Naive B cell (primary cell): ENCODE data around the gene DOCK10. TPM values are rescaled to one million over a fixed set of nuclear protein-coding genes. Genes with fewer than 3 reads are reported as not detected.
A peak's percentile ranks its signal among the peaks of the same experiment; 100 is the strongest.

ENCODE experiments used
- ATAC-seq, 2 donors: fragments of 150-1000 bp; cut with Tn5 transposase; 2 replicates each; pipeline ENCODE4 v1.10.0; 2021; ENCODE audit warnings: low read depth in 2 of 2, mild to moderate bottlenecking in 2 of 2, moderate library complexity in 2 of 2
- DNase-seq: peaks from one replicate; pipeline ENCODE4 v3.0.0; 2022
- H3K27ac Mint-ChIP-seq, 6 donors: one replicate each; pipeline ENCODE4 v1.8.0; 2020 to 2022; ENCODE audit warnings: mild to moderate bottlenecking in 6 of 6, mixed read lengths in 6 of 6, moderate library complexity in 5 of 6, inconsistent platforms in 2 of 6
- H3K27me3 Mint-ChIP-seq, 3 donors: one replicate each; pipeline ENCODE4 v1.8.0; 2021 to 2022; ENCODE audit warnings: mixed read lengths in 3 of 3, mild to moderate bottlenecking in 1 of 3
- H3K36me3 Mint-ChIP-seq, 2 donors: one replicate each; pipeline ENCODE4 v1.8.0; 2020 to 2022; ENCODE audit warnings: mixed read lengths in 2 of 2, inconsistent platforms in 1 of 2, mild to moderate bottlenecking in 1 of 2
- H3K4me1 Mint-ChIP-seq, 3 donors: one replicate each; pipeline ENCODE4 v1.8.0; 2020 to 2022; ENCODE audit warnings: mixed read lengths in 3 of 3, inconsistent platforms in 1 of 3, mild to moderate bottlenecking in 1 of 3, moderate library complexity in 1 of 3
- H3K4me3 Mint-ChIP-seq, 8 donors: one replicate each; pipeline ENCODE4 v1.8.0; 2020 to 2022; ENCODE audit warnings: mild to moderate bottlenecking in 8 of 8, mixed read lengths in 8 of 8, moderate library complexity in 8 of 8, inconsistent platforms in 2 of 8
- H3K9me3 Mint-ChIP-seq, 7 donors: one replicate each; pipeline ENCODE4 v1.8.0; 2020 to 2022; ENCODE audit warnings: mixed read lengths in 7 of 7, mild to moderate bottlenecking in 5 of 7, inconsistent platforms in 2 of 7, moderate library complexity in 1 of 7
- polyA plus RNA-seq, 6 donors: library from polyadenylated mRNA; unstranded; fragments of 300-500 nt; fragmentation: Illumina TruSeq; gene quantifications; one replicate each; pipeline ENCODE4 v1.2.3, GENCODE V29; 2021; ENCODE audit warnings: low read depth in 6 of 6

DOCK10 gene
- polyA plus RNA-seq = 10 to 100 TPM; 18.4 to 29.9 (median 21.6) TPM

GRCh38 chr2:225041851-225042799 is at the start of gene DOCK10:
Gene DOCK10, minus strand, starts transcription at chr2:225042468. Its CDS starts 94 bp downstream, at chr2:225042374.
- Mint-ChIP-seq H3K4me1 (peaks cover 39 to 54% (median 42%) of the 10 kb centered on the region in 3 donors), H3K9me3 (no peaks in the 10 kb centered on the region), H3K27me3 (peaks cover 8 to 23% (median 12%) of the 10 kb centered on the region in 3 donors), H3K36me3 (no peaks in the 10 kb centered on the region), H3K27ac (peak within 1 kb of the TSS; percentile 96 to 99 (median 98)), H3K4me3 (peak within 1 kb of the TSS; percentile 95 to 100 (median 98))
- DNase-seq (peak; percentile 60), ATAC-seq (peak; percentile 45 to 48)

DNA sequence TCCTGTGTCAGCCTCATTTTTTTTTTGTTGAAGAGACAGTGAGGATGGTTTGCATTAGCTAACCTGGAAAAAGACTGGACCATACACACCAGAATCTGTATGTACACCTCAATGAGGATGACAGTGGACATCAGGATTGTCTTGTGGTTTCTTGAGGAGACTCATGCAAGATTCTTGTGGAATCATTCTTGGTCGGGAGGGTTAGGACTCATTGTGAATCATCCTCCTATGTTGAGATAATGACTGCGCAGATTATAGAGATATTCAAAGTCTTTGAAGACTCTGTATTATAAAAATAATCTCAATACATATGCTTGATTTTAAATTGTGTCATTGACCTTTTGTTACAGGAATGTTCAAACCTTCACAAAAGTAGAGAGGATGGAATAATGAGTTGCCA is 49.1 kb upstream of the DOCK10 start:
- Mint-ChIP-seq H3K4me1 (no peaks in the 10 kb centered on the region), H3K27ac (no peak overlapping the region), H3K4me3 (no peak overlapping the region), H3K27me3 (peaks cover 13 to 26% (median 20%) of the 10 kb centered on the region in 3 donors), H3K9me3 (peaks cover 0 to 6% (median 4%) of the 10 kb centered on the region in 7 donors), H3K36me3 (no peaks in the 10 kb centered on the region)
- no peak for ATAC-seq
- no peak for DNase-seq

GRCh38 chr2:225090746-225091145 is 48.5 kb upstream of the DOCK10 start:
- Mint-ChIP-seq H3K27me3 (peaks cover 13 to 26% (median 20%) of the 10 kb centered on the region in 3 donors), H3K4me3 (no peak overlapping the region), H3K9me3 (peaks cover 0 to 6% (median 4%) of the 10 kb centered on the region in 7 donors), H3K4me1 (no peaks in the 10 kb centered on the region), H3K36me3 (no peaks in the 10 kb centered on the region), H3K27ac (no peak overlapping the region)
- DNase-seq = no peak
- no peak for ATAC-seq

DNA sequence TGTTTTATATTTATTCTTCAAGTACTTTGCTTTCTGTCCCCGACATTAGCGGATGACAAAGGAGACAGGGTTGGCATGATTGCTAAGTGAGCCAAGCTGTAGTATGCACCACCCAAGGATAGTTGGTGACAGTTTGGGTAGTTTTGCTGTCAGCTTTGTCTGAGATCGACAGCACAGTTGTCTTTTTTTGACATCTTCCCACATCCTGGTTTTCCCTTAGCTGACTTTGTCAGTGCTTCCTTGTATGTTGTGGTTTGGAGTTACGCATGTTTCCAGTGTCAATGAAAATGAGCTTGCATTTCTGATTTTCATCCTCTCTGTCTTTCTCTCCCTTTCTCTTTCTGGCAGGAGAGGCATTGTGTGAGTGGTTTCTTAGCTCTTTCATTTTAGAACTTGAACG is 44.6 kb upstream of the DOCK10 start:
- H3K4me3 Mint-ChIP-seq = no peak overlapping the region
- no peaks in the 10 kb centered on the region for H3K36me3 Mint-ChIP-seq
- no peaks in the 10 kb centered on the region for H3K4me1 Mint-ChIP-seq
- DNase-seq (no peak), ATAC-seq (no peak)
- peaks cover 0 to 1% (median 0%) of the 10 kb centered on the region in 7 donors for H3K9me3 Mint-ChIP-seq
- H3K27ac Mint-ChIP-seq = peak overlapping the region in 1 of 6 donors; percentile 24
- H3K27me3 Mint-ChIP-seq = peaks cover 0 to 6% (median 4%) of the 10 kb centered on the region in 3 donors

DNA sequence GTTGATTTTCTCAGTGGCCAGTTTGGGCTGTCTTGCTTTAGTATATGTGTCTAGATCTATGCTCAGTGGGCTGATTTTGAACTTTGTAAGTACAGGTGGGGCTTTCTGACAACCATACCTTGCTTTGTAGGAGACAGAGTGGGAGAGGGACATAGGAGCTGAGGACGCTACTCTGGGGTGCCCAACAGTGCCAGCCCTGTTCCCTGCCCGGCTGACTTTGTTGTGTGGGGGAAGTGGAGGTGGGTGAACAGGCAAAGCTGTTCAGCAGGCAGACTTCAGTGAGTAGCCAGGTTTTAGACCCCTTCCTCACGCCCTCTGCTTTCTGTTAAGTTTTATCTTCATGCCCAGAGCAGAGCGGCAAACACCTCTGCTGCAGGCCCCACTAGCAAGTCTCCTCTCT is 44.2 kb upstream of the DOCK10 start:
- Mint-ChIP-seq H3K9me3 (peaks cover 0 to 1% (median 0%) of the 10 kb centered on the region in 7 donors), H3K4me3 (no peak overlapping the region), H3K36me3 (no peaks in the 10 kb centered on the region), H3K27ac (no peak overlapping the region), H3K4me1 (no peaks in the 10 kb centered on the region), H3K27me3 (peaks cover 0 to 5% (median 4%) of the 10 kb centered on the region in 3 donors)
- no peak for DNase-seq
- no peak for ATAC-seq

- no peak overlapping the region for H3K27ac Mint-ChIP-seq
- no peaks in the 10 kb centered on the region for H3K4me1 Mint-ChIP-seq
- H3K4me3 Mint-ChIP-seq = peak overlapping the region in 1 of 8 donors; percentile 29
- ATAC-seq = no peak
- DNase-seq = no peak
- peaks cover 0 to 1% (median 0%) of the 10 kb centered on the region in 7 donors for H3K9me3 Mint-ChIP-seq
- no peaks in the 10 kb centered on the region for H3K36me3 Mint-ChIP-seq
- peaks cover 0 to 16% (median 5%) of the 10 kb centered on the region in 3 donors for H3K27me3 Mint-ChIP-seq
These were observed 41.0 kb upstream of the DOCK10 start for GRCh38 chr2:225083276-225083675.

GRCh38 chr2:225076125-225076524 is 33.9 kb upstream of the DOCK10 start:
- Mint-ChIP-seq H3K27ac (no peak overlapping the region), H3K27me3 (peaks cover 9 to 17% (median 12%) of the 10 kb centered on the region in 3 donors), H3K4me3 (no peak overlapping the region), H3K9me3 (no peaks in the 10 kb centered on the region), H3K4me1 (no peaks in the 10 kb centered on the region), H3K36me3 (no peaks in the 10 kb centered on the region)
- no peak for ATAC-seq
- DNase-seq = no peak

DNA sequence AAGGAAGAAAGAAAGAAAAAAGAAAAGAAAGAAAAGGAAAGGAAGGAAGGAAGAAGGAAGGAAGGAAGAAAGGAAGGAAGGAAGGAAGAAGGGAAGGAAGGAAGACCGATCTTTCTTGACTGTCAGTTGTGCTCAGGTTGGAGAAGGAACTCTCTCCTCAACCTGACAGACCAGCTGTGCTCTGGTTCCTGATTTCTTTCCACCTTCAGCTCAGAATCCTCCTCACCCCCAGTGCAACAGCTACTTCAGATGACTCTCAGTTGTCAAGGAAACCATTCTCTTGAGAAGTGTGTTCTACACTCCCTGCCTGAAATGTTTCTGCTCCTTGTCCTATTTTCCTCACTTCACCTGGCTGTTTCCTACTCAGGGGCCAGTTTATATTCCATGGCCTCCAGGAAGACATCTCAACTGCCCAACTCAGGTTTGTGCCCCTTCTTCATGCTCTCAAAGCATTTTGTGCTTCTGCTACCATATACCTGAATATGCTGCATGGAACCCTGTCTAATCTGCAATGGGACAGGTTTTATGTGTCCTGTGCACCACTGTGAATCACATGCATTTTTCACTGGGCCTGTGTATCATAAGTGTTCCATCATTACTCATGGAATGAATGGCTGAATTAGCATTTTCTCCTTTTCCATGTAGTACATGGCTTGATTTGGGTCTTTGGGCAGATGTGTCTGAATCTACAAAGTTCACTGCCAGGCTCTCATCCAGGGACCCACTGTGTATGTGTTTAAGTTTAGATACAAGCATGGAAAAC is 32.8 kb upstream of the DOCK10 start:
- no peaks in the 10 kb centered on the region for H3K9me3 Mint-ChIP-seq
- H3K27me3 Mint-ChIP-seq = peaks cover 18 to 21% (median 19%) of the 10 kb centered on the region in 3 donors
- H3K4me1 Mint-ChIP-seq = no peaks in the 10 kb centered on the region
- no peak overlapping the region for H3K27ac Mint-ChIP-seq
- no peaks in the 10 kb centered on the region for H3K36me3 Mint-ChIP-seq
- ATAC-seq (no peak), DNase-seq (no peak)
- H3K4me3 Mint-ChIP-seq = no peak overlapping the region

DNA sequence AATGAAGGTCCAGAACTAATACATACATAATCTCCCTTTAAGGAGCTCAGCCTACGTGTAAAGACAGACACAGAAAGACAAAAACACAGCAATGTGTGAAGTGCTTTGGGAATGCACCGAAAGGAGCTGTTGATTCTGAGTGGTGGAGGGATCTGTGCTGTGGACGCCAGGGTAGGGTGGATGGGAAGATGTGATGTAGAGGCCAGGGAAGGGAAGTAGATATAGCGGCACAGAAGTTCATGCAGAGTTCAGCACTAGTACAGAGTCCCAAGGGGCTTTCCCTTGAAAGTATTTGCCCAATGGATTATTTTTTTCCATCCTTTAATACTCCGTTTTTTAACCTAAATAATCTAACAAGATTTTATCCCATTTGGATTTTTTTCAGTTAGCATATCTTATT is 32.1 kb upstream of the DOCK10 start:
- Mint-ChIP-seq H3K4me1 (no peaks in the 10 kb centered on the region), H3K4me3 (no peak overlapping the region), H3K27me3 (peaks cover 14 to 19% (median 16%) of the 10 kb centered on the region in 3 donors), H3K36me3 (no peaks in the 10 kb centered on the region), H3K27ac (no peak overlapping the region), H3K9me3 (no peaks in the 10 kb centered on the region)
- ATAC-seq (no peak), DNase-seq (no peak)

DNA sequence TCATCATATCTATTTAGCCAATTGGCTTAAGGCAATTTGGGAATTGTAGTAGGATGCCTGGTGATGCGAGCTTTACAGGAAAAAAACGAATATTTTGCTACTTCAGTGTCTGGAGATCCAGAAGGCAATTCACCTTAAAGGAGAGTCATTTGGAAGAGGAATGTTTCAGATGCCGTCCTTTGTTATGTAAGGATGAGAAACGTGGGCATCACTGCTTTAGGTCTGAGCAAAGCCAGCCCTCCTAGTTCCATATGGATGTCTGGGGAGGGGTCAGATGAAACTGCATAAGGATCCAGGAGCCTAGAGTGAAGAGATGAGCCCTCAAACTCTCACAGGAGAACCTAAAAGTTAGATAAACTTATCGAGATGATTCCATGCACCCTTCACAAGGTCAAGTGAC is 30.9 kb upstream of the DOCK10 start:
- peak overlapping the region in 1 of 6 donors; percentile 39 for H3K27ac Mint-ChIP-seq
- H3K36me3 Mint-ChIP-seq = peaks cover 0 to 8% of the 10 kb centered on the region in 2 donors
- ATAC-seq = no peak
- H3K4me1 Mint-ChIP-seq = no peaks in the 10 kb centered on the region
- H3K4me3 Mint-ChIP-seq = no peak overlapping the region
- H3K27me3 Mint-ChIP-seq = peaks cover 19 to 24% (median 22%) of the 10 kb centered on the region in 3 donors
- H3K9me3 Mint-ChIP-seq = peaks cover 0 to 7% (median 0%) of the 10 kb centered on the region in 7 donors
- DNase-seq = no peak

- ATAC-seq = no peak
- H3K27ac Mint-ChIP-seq = no peak overlapping the region
These were observed 30.2 kb upstream of the DOCK10 start for GRCh38 chr2:225072444-225072843.

DNA sequence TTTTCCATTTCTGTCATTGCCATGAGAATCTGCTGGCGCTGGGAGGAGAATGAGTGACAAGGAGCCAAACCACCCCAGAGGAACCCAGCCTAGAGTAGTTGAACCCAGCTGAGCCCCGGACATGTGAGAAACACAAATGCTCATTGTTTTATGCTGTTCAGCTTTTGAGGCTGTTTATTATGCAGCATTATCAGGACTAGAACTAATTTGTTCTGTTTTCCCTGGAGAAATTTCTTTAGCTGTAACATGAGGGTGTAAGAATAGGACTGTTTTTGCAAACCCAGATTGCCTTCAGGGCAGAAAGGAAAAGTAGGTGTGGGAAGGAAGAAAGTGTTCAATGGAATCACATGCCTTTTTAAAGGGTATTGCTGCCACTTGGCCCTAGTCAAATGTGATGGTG is 28.5 kb upstream of the DOCK10 start:
- H3K36me3 Mint-ChIP-seq = peaks cover 0 to 15% of the 10 kb centered on the region in 2 donors
- no peak for ATAC-seq

More at GRCh38 chr2:225072444-225072843, 30.2 kb upstream of the DOCK10 start:
- H3K9me3 Mint-ChIP-seq = peaks cover 0 to 15% (median 3%) of the 10 kb centered on the region in 7 donors
- peaks cover 0 to 13% of the 10 kb centered on the region in 2 donors for H3K36me3 Mint-ChIP-seq
- no peaks in the 10 kb centered on the region for H3K4me1 Mint-ChIP-seq
- DNase-seq = no peak
- H3K4me3 Mint-ChIP-seq = no peak overlapping the region
- H3K27me3 Mint-ChIP-seq = peaks cover 19 to 27% (median 24%) of the 10 kb centered on the region in 3 donors

GRCh38 chr2:225069966-225070365 is 27.7 kb upstream of the DOCK10 start:
- Mint-ChIP-seq H3K27ac (no peak overlapping the region), H3K36me3 (peaks cover 0 to 15% of the 10 kb centered on the region in 2 donors), H3K9me3 (peaks cover 0 to 23% (median 10%) of the 10 kb centered on the region in 7 donors), H3K27me3 (peaks cover 19 to 36% (median 24%) of the 10 kb centered on the region in 3 donors), H3K4me1 (no peaks in the 10 kb centered on the region), H3K4me3 (no peak overlapping the region)
- DNase-seq (no peak), ATAC-seq (no peak)

More for the DNA sequence above, 28.5 kb upstream of the DOCK10 start:
- no peaks in the 10 kb centered on the region for H3K4me1 Mint-ChIP-seq
- peaks cover 19 to 36% (median 24%) of the 10 kb centered on the region in 3 donors for H3K27me3 Mint-ChIP-seq
- peaks cover 0 to 23% (median 10%) of the 10 kb centered on the region in 7 donors for H3K9me3 Mint-ChIP-seq
- DNase-seq = no peak
- no peak overlapping the region for H3K27ac Mint-ChIP-seq
- no peak overlapping the region for H3K4me3 Mint-ChIP-seq
